HG03097 (cell line): ENCODE results near the gene BTBD16.

Source experiments
- ATAC-seq: cut with Tn5 transposase; IDR thresholded peaks from one replicate; pipeline ENCODE4 v1.9.1; 2021; ENCODE audit not compliant: unreplicated experiment, low FRiP score

Gene BTBD16

GRCh38 chr10:122308417-122309141, 37.5 kb downstream of the BTBD16 start:
- ATAC-seq, result no peak

GRCh38 chr10:122310311-122311050, 39.4 kb downstream of the BTBD16 start:
- ATAC-seq, result no peak

- no peak for ATAC-seq
Observed at GRCh38 chr10:122311051-122311410, 39.9 kb downstream of the BTBD16 start.

GRCh38 chr10:122311716-122312115, 40.6 kb downstream of the BTBD16 start:
- ATAC-seq, result no peak

- no peak for ATAC-seq
Observed at GRCh38 chr10:122316224-122316884, 45.3 kb downstream of the BTBD16 start.

- no peak for ATAC-seq
Observed at GRCh38 chr10:122321960-122322359, 50.9 kb downstream of the BTBD16 start.

- ATAC-seq, result no peak
Observed at GRCh38 chr10:122323189-122323588, 52.1 kb downstream of the BTBD16 start.

- no peak for ATAC-seq
Observed at GRCh38 chr10:122323941-122324675, 53.0 kb downstream of the BTBD16 start.

GRCh38 chr10:122325235-122325634, 54.1 kb downstream of the BTBD16 start:
- no peak for ATAC-seq

GRCh38 chr10:122326385-122326784, 55.3 kb downstream of the BTBD16 start:
- ATAC-seq, result no peak

GRCh38 chr10:122326806-122327205, 55.7 kb downstream of the BTBD16 start:
- no peak for ATAC-seq

- ATAC-seq, result no peak
Observed at GRCh38 chr10:122327237-122328206, 56.4 kb downstream of the BTBD16 start.

- no peak for ATAC-seq
Observed at GRCh38 chr10:122328676-122329075, 57.6 kb downstream of the BTBD16 start.

- ATAC-seq, result no peak
Observed at GRCh38 chr10:122329416-122329815, 58.3 kb downstream of the BTBD16 start.

- no peak for ATAC-seq
Observed at GRCh38 chr10:122331100-122331499, 60.0 kb downstream of the BTBD16 start.

- no peak for ATAC-seq
Observed at GRCh38 chr10:122331615-122332446, 60.7 kb downstream of the BTBD16 start.

GRCh38 chr10:122333037-122333436, 61.9 kb downstream of the BTBD16 start:
- ATAC-seq, result no peak

- ATAC-seq, result no peak
Observed at GRCh38 chr10:122336332-122336731, 65.2 kb downstream of the BTBD16 start.

- ATAC-seq, result no peak
Observed at GRCh38 chr10:122336961-122337360, 65.9 kb downstream of the BTBD16 start.
